DOHH2 (cell line): ENCODE data around the gene PIP4K2B.

Experiments used
- H3F3A ChIP-seq: fragments of 200-600 bp; sonication (generic), shearing (Covaris generic); 2 replicates; pipeline ENCODE4 v1.6.0; 2016; ENCODE audit warnings: antibody characterized with exemption, mild to moderate bottlenecking; ENCODE audit not compliant: control insufficient read depth, insufficient read depth
- H3K27ac ChIP-seq: fragments of 200-600 bp; sonication (generic); 2 replicates; pipeline ENCODE4 v1.5.1; 2014; ENCODE audit warnings: low read depth, mild to moderate bottlenecking, low read length, moderate library complexity
- H3K27me3 ChIP-seq: fragments of 200-600 bp; sonication (generic); 2 replicates; pipeline ENCODE4 v1.6.1; 2014; ENCODE audit warnings: mild to moderate bottlenecking, low read length, mixed read lengths; ENCODE audit not compliant: control insufficient read depth
- H3K36me3 ChIP-seq: fragments of 200-600 bp; sonication (generic); 2 replicates; pipeline ENCODE4 v1.6.1; 2014; ENCODE audit warnings: mild to moderate bottlenecking, low read length, moderate library complexity, mixed read lengths; ENCODE audit not compliant: control insufficient read depth
- H3K4me1 ChIP-seq: fragments of 200-600 bp; sonication (generic); 2 replicates; pipeline ENCODE4 v1.6.1; 2014; ENCODE audit warnings: mild to moderate bottlenecking, low read length, mixed read lengths; ENCODE audit not compliant: control insufficient read depth
- H3K4me2 ChIP-seq: fragments of 200-600 bp; sonication (generic); 2 replicates; pipeline ENCODE4 v1.6.0; 2014; ENCODE audit warnings: mild to moderate bottlenecking, low read length, moderate library complexity
- H3K4me3 ChIP-seq: fragments of 200-600 bp; sonication (generic); 2 replicates; pipeline ENCODE4 v1.5.1; 2014; ENCODE audit warnings: mild to moderate bottlenecking, low read length, mixed read lengths
- H3K79me2 ChIP-seq: fragments of 200-600 bp; sonication (generic); 2 replicates; pipeline ENCODE4 v1.6.1; 2014; ENCODE audit warnings: mild to moderate bottlenecking, low read length, mixed read lengths; ENCODE audit not compliant: control insufficient read depth
- H3K9me2 ChIP-seq: fragments of 200-600 bp; sonication (generic); replicated peaks from 2 replicates; pipeline ENCODE4 v1.6.1; 2014; ENCODE audit warnings: mild to moderate bottlenecking, low read length, mixed read lengths; ENCODE audit not compliant: control insufficient read depth
- H3K9me3 ChIP-seq: fragments of 200-600 bp; sonication (generic); 2 replicates; pipeline ENCODE4 v1.6.1; 2014; ENCODE audit warnings: antibody characterized with exemption, low read length, mixed read lengths; ENCODE audit not compliant: control insufficient read depth, insufficient read depth
- H4K20me1 ChIP-seq: fragments of 200-600 bp; sonication (generic); 2 replicates; pipeline ENCODE4 v1.6.0; 2014; ENCODE audit warnings: low read depth, mild to moderate bottlenecking, antibody characterized with exemption, low read length, moderate library complexity; ENCODE audit not compliant: control insufficient read depth, insufficient read depth
- CTCF ChIP-seq: fragments of 200-600 bp; sonication (generic); IDR thresholded peaks from one replicate; pipeline ENCODE4 v1.5.1; 2014; ENCODE audit warnings: antibody characterized with exemption, mild to moderate bottlenecking, low read depth, low read length; ENCODE audit not compliant: poor library complexity, severe bottlenecking
- EZH2phosphoT487 ChIP-seq: fragments of 200-600 bp; sonication (generic); IDR thresholded peaks from 2 replicates; pipeline ENCODE4 v1.6.1; 2017; ENCODE audit warnings: borderline replicate concordance, mild to moderate bottlenecking, antibody characterized with exemption, low read length, moderate library complexity, mixed read lengths

The PIP4K2B gene

GRCh38 chr17:38797828-38798227, 1.5 kb downstream of the PIP4K2B start:
- H3K9me2 ChIP-seq = no peaks in the 10 kb centered on the region
- H3K4me2 ChIP-seq = peak overlapping the region; percentile 93
- no peaks in the 10 kb centered on the region for H4K20me1 ChIP-seq
- H3F3A ChIP-seq = peaks cover 16% of the 10 kb centered on the region
- H3K9me3 ChIP-seq = no peaks in the 10 kb centered on the region
- no peaks in the 10 kb centered on the region for H3K27me3 ChIP-seq
- H3K36me3 ChIP-seq = peaks cover 42% of the 10 kb centered on the region
- peaks cover 56% of the 10 kb centered on the region for H3K79me2 ChIP-seq
- H3K4me1 ChIP-seq = peaks cover 21% of the 10 kb centered on the region
- peak overlapping the region; percentile 87 for H3K4me3 ChIP-seq
- TF ChIP-seq CTCF (no peak), EZH2phosphoT487 (no peak)
- 0 out of 2 replicates have a peak overlapping the region, but pooled peaks have one; percentile 60 for H3K27ac ChIP-seq

- peaks cover 35% of the 10 kb centered on the region for H3K36me3 ChIP-seq
- H3K9me2 ChIP-seq = no peaks in the 10 kb centered on the region
- H4K20me1 ChIP-seq = no peaks in the 10 kb centered on the region
- no peak overlapping the region for H3K27ac ChIP-seq
- TF ChIP-seq CTCF = no peak
- TF ChIP-seq EZH2phosphoT487 = no peak
- peaks cover 21% of the 10 kb centered on the region for H3K4me1 ChIP-seq
- H3K9me3 ChIP-seq = no peaks in the 10 kb centered on the region
- peak overlapping the region; percentile 87 for H3K4me3 ChIP-seq
- peaks cover 63% of the 10 kb centered on the region for H3K79me2 ChIP-seq
- H3K27me3 ChIP-seq = no peaks in the 10 kb centered on the region
- peak overlapping the region; percentile 93 for H3K4me2 ChIP-seq
- peaks cover 14% of the 10 kb centered on the region for H3F3A ChIP-seq
These were observed 2.2 kb downstream of the PIP4K2B start for GRCh38 chr17:38797158-38797490.

- no peak overlapping the region for H3K4me2 ChIP-seq
These were observed 2.8 kb downstream of the PIP4K2B start for GRCh38 chr17:38796451-38797157.

More at GRCh38 chr17:38796451-38797157, 2.8 kb downstream of the PIP4K2B start:
- no peaks in the 10 kb centered on the region for H3K9me3 ChIP-seq
- H3K4me1 ChIP-seq = peaks cover 21% of the 10 kb centered on the region
- H3K36me3 ChIP-seq = peaks cover 30% of the 10 kb centered on the region
- no peak overlapping the region for H3K27ac ChIP-seq
- no peaks in the 10 kb centered on the region for H3K27me3 ChIP-seq
- peaks cover 66% of the 10 kb centered on the region for H3K79me2 ChIP-seq
- H3K4me3 ChIP-seq = peak overlapping the region; percentile 87; the same call in 1 of the 2 replicates
- TF ChIP-seq EZH2phosphoT487 = no peak
- no peak for TF ChIP-seq CTCF
- peaks cover 10% of the 10 kb centered on the region for H3F3A ChIP-seq
- H4K20me1 ChIP-seq = no peaks in the 10 kb centered on the region
- H3K9me2 ChIP-seq = no peaks in the 10 kb centered on the region
